ENCODE data around the gene EXD3. TPM values are rescaled to one million over a fixed set of nuclear protein-coding genes. Genes with fewer than 3 reads are reported as not detected.

The EXD3 gene
- polyA plus RNA-seq, 1 of the 3 experiments (the other 2 are of a cell fraction) = 11.5 TPM

DNA sequence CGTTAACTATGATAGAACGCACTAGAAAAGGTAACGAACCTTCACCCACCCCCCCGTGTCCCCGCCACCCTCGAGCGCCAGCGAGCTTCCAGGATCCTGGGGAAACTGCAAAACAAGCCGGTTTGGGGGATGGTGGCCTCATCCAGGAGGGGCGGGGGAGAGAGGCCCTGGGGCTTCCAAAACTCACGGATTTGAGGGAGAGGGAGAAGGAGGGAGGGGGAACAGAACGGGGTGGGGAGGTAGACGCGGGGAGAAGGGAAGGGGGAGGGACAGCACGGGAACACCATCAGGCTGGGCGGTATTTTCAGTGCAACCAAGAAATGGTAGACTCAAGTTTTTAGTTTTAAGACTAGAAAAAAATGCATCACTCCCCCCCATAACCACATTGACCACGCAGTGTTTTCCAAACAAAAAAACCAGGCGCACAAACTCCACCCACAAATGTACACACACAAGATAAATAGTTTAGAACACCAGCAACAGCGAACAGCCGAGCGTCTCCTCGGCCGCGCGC lies 122.3 kb downstream of the EXD3 start:
- H3F3A ChIP-seq (replicated peaks; ENCODE audit: insufficient read depth) = peaks cover 4% of the 10 kb centered on the region
- ChIA-PET CTCF (interaction anchor here (0.6 to 5.7 kb wide), 9 partner anchors 10 to 188 kb away, joined by 3 to 74 read pairs (median 6); partner anchors contain the start of genes EXD3 and NOXA1), POLR2A (interaction anchor here (1.7 kb wide), 1 partner anchor 60 kb away, joined by 5 read pairs; the partner anchor contains the start of gene TUBB4B)
- H3K27me3 ChIP-seq (ENCODE audit: insufficient read depth) = no peaks in the 10 kb centered on the region
- TF ChIP-seq MXI1 (IDR thresholded peaks at IDR 0.05; ENCODE audit: low read depth, low read length) = no peak
- TF ChIP-seq SMC3 (IDR thresholded peaks at IDR 0.05; ENCODE audit: low read depth, low read length) = no peak
- no peak for TF ChIP-seq TAF1 (IDR thresholded peaks at IDR 0.05; ENCODE audit: borderline replicate concordance, low read depth, low read length)
- TF ChIP-seq, protein P1, sequence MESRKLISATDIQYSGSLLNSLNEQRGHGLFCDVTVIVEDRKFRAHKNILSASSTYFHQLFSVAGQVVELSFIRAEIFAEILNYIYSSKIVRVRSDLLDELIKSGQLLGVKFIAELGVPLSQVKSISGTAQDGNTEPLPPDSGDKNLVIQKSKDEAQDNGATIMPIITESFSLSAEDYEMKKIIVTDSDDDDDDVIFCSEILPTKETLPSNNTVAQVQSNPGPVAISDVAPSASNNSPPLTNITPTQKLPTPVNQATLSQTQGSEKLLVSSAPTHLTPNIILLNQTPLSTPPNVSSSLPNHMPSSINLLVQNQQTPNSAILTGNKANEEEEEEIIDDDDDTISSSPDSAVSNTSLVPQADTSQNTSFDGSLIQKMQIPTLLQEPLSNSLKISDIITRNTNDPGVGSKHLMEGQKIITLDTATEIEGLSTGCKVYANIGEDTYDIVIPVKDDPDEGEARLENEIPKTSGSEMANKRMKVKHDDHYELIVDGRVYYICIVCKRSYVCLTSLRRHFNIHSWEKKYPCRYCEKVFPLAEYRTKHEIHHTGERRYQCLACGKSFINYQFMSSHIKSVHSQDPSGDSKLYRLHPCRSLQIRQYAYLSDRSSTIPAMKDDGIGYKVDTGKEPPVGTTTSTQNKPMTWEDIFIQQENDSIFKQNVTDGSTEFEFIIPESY (IDR thresholded peaks at IDR 0.05; ENCODE audit: borderline replicate concordance, low read depth) = no peak
- TF ChIP-seq NRF1 (IDR thresholded peaks at IDR 0.05; ENCODE audit: low read depth, low read length) = no peak
- TF ChIP-seq JUND (IDR thresholded peaks at IDR 0.05) = no peak
- no peak for TF ChIP-seq POLR2AphosphoS5 (IDR thresholded peaks at IDR 0.05; ENCODE audit: low read depth, low read length)
- no peak for TF ChIP-seq RAD21 (IDR thresholded peaks at IDR 0.05; ENCODE audit: low read length)
- TF ChIP-seq MEF2A (IDR thresholded peaks at IDR 0.05; ENCODE audit: borderline replicate concordance, low read depth) = no peak
- TF ChIP-seq USF2 (IDR thresholded peaks at IDR 0.05; ENCODE audit: borderline replicate concordance, low read depth, low read length) = no peak
- no peak for TF ChIP-seq IRF3 (IDR thresholded peaks at IDR 0.05; ENCODE audit: low read depth, low read length)
- TF ChIP-seq, protein P2, sequence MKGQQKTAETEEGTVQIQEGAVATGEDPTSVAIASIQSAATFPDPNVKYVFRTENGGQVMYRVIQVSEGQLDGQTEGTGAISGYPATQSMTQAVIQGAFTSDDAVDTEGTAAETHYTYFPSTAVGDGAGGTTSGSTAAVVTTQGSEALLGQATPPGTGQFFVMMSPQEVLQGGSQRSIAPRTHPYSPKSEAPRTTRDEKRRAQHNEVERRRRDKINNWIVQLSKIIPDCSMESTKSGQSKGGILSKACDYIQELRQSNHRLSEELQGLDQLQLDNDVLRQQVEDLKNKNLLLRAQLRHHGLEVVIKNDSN (IDR thresholded peaks at IDR 0.05; ENCODE audit: borderline replicate concordance, low read depth) = no peak
- no peak for TF ChIP-seq EZH2phosphoT487 (IDR thresholded peaks at IDR 0.05; ENCODE audit: borderline replicate concordance, low read depth)
- TF ChIP-seq NFIC (IDR thresholded peaks at IDR 0.05; ENCODE audit: borderline replicate concordance) = no peak
- TF ChIP-seq, protein P3, sequence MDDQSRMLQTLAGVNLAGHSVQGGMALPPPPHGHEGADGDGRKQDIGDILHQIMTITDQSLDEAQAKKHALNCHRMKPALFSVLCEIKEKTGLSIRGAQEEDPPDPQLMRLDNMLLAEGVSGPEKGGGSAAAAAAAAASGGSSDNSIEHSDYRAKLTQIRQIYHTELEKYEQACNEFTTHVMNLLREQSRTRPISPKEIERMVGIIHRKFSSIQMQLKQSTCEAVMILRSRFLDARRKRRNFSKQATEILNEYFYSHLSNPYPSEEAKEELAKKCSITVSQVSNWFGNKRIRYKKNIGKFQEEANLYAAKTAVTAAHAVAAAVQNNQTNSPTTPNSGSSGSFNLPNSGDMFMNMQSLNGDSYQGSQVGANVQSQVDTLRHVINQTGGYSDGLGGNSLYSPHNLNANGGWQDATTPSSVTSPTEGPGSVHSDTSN (IDR thresholded peaks at IDR 0.05) = no peak
- TF ChIP-seq, protein P4, sequence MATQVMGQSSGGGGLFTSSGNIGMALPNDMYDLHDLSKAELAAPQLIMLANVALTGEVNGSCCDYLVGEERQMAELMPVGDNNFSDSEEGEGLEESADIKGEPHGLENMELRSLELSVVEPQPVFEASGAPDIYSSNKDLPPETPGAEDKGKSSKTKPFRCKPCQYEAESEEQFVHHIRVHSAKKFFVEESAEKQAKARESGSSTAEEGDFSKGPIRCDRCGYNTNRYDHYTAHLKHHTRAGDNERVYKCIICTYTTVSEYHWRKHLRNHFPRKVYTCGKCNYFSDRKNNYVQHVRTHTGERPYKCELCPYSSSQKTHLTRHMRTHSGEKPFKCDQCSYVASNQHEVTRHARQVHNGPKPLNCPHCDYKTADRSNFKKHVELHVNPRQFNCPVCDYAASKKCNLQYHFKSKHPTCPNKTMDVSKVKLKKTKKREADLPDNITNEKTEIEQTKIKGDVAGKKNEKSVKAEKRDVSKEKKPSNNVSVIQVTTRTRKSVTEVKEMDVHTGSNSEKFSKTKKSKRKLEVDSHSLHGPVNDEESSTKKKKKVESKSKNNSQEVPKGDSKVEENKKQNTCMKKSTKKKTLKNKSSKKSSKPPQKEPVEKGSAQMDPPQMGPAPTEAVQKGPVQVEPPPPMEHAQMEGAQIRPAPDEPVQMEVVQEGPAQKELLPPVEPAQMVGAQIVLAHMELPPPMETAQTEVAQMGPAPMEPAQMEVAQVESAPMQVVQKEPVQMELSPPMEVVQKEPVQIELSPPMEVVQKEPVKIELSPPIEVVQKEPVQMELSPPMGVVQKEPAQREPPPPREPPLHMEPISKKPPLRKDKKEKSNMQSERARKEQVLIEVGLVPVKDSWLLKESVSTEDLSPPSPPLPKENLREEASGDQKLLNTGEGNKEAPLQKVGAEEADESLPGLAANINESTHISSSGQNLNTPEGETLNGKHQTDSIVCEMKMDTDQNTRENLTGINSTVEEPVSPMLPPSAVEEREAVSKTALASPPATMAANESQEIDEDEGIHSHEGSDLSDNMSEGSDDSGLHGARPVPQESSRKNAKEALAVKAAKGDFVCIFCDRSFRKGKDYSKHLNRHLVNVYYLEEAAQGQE (IDR thresholded peaks at IDR 0.05; ENCODE audit: low read depth, low read length) = no peak
- TF ChIP-seq FOXJ3 (CRISPR knock-in tag; IDR thresholded peaks at IDR 0.05) = no peak
- no peak for TF ChIP-seq SIN3A (IDR thresholded peaks at IDR 0.05; ENCODE audit: borderline replicate concordance, low read depth, low read length)
- no peak for TF ChIP-seq RCOR1 (IDR thresholded peaks at IDR 0.05; ENCODE audit: low read length)
- no peak for TF ChIP-seq RXRA (IDR thresholded peaks at IDR 0.05; ENCODE audit: borderline replicate concordance, low read depth)
- peak overlapping the region; percentile 38; the same call in 1 of the 2 replicates for H3K9ac ChIP-seq
- peak overlapping the region in 1 of 2 experiments; percentile 65; a peak in 2 of 4 replicates for H3K27ac ChIP-seq (ENCODE audit: low read depth in 2 of 2, low read length in 1 of 2)
- peak overlapping the region; percentile 81; the same call in 1 of the 2 replicates for H2AFZ ChIP-seq (ENCODE audit: low read depth)
- no peaks in the 10 kb centered on the region for H3K9me2 ChIP-seq
- no peaks in the 10 kb centered on the region for H4K20me1 ChIP-seq (ENCODE audit: insufficient read depth)
- 21% methylated on average over 25 of the region's 25 CpGs for WGBS (ENCODE audit: low lambda C conversion rate)
- DNase-seq = peak; percentile 69
- H3K9me3 ChIP-seq = no peaks in the 10 kb centered on the region
- H3K4me1 ChIP-seq (ENCODE audit: control insufficient read depth in 1 of 2, insufficient read depth in 2 of 2, low read depth in 1 of 2, low read length in 1 of 2) = peaks cover 0 to 36% of the 10 kb centered on the region in 2 experiments; a peak in 2 of 4 replicates
- H3K4me3 ChIP-seq (ENCODE audit: low read depth in 2 of 2, low read length in 1 of 2) = peak overlapping the region; percentile 51 to 65
- H3K4me2 ChIP-seq = peak overlapping the region; percentile 75
- no peaks in the 10 kb centered on the region for H3K79me2 ChIP-seq (ENCODE audit: insufficient read depth)
- no peaks in the 10 kb centered on the region for H3K36me3 ChIP-seq (replicated peaks in 1 of 2; ENCODE audit: control insufficient read depth in 1 of 2, insufficient read depth in 2 of 2, low read length in 1 of 2)

Data from SK-N-SH (cell line).